ENCODE results near the gene SKAP1. TPM values are rescaled to one million over a fixed set of nuclear protein-coding genes. Genes with fewer than 3 reads are reported as not detected.

The SKAP1 gene
- total RNA-seq, 1 experiment from 2014 or later: 0.31 TPM

- intact Hi-C loops (cut with micrococcal nuclease; ENCODE audit: unreplicated experiment): loop anchor here (5.0 kb wide), 1 partner anchor 309 kb away; the partner anchor contains the start of gene HOXB8
- Histone ChIP-seq H3K9me2 (ENCODE audit: insufficient read depth) (no peaks in the 10 kb centered on the region; the same call in 1 of the 2 replicates), H3K27ac (no peak overlapping the region), H3F3A (ENCODE audit: insufficient read depth, low read depth) (no peaks in the 10 kb centered on the region), H3K9me3 (ENCODE audit: insufficient read depth, low read depth) (no peaks in the 10 kb centered on the region), H3K4me2 (no peak overlapping the region), H4K20me1 (ENCODE audit: insufficient read depth) (no peaks in the 10 kb centered on the region), H3K4me3 (no peak overlapping the region), H3K27me3 (ENCODE audit: insufficient read depth, low read depth) (no peaks in the 10 kb centered on the region), H3K36me3 (ENCODE audit: low read depth) (no peaks in the 10 kb centered on the region), H3K4me1 (replicated peaks; ENCODE audit: insufficient read depth) (no peaks in the 10 kb centered on the region), H3K79me2 (ENCODE audit: low read depth) (no peaks in the 10 kb centered on the region), H2AFZ (no peak overlapping the region)
- peak; percentile 41 to 65 for DNase-seq
- TF ChIP-seq CTCF (conservative IDR thresholded peaks at IDR 0.05): peak; percentile 91
- TF ChIP-seq EZH2 (IDR thresholded peaks at IDR 0.05; ENCODE audit: low read depth): no peak
- POLR2A ChIA-PET (ENCODE audit: unreplicated experiment): no interaction called here
- BruUV-seq (replicated peaks): no TSS peak
- CTCF ChIA-PET: interaction anchor here (0.6 to 1.0 kb wide), 7 partner anchors 13 to 722 kb away, joined by 3 to 8 read pairs (median 5); no protein-coding TSS in a partner anchor
Measured at GRCh38 chr17:48307814-48308411, 122.1 kb downstream of the SKAP1 start.

- Histone ChIP-seq H3F3A (ENCODE audit: insufficient read depth, low read depth) (no peaks in the 10 kb centered on the region), H3K9me3 (ENCODE audit: insufficient read depth, low read depth) (no peaks in the 10 kb centered on the region), H3K4me2 (no peak overlapping the region), H3K36me3 (ENCODE audit: low read depth) (no peaks in the 10 kb centered on the region), H2AFZ (no peak overlapping the region), H4K20me1 (ENCODE audit: insufficient read depth) (no peaks in the 10 kb centered on the region), H3K4me3 (no peak overlapping the region), H3K4me1 (replicated peaks; ENCODE audit: insufficient read depth) (no peaks in the 10 kb centered on the region), H3K9me2 (ENCODE audit: insufficient read depth) (no peaks in the 10 kb centered on the region; the same call in 1 of the 2 replicates), H3K79me2 (ENCODE audit: low read depth) (no peaks in the 10 kb centered on the region), H3K27me3 (ENCODE audit: insufficient read depth, low read depth) (no peaks in the 10 kb centered on the region), H3K27ac (no peak overlapping the region)
- ChIA-PET CTCF (interaction anchor here (0.6 kb wide), 1 partner anchor 273 kb away, joined by 6 read pairs; no protein-coding TSS in a partner anchor), POLR2A (ENCODE audit: unreplicated experiment) (no interaction called here)
- TF ChIP-seq CTCF (conservative IDR thresholded peaks at IDR 0.05) (no peak), EZH2 (IDR thresholded peaks at IDR 0.05; ENCODE audit: low read depth) (no peak)
- intact Hi-C loops (cut with micrococcal nuclease; ENCODE audit: unreplicated experiment): loop anchor here (5.0 kb wide), 1 partner anchor 310 kb away; the partner anchor contains the start of gene HOXB8
- BruUV-seq (replicated peaks): no TSS peak
- no peak for DNase-seq
Measured at GRCh38 chr17:48307255-48307654, 122.8 kb downstream of the SKAP1 start.

- ChIA-PET CTCF (interaction anchor here (0.6 kb wide), 1 partner anchor 303 kb away, joined by 3 read pairs; no protein-coding TSS in a partner anchor), POLR2A (ENCODE audit: unreplicated experiment) (interaction anchor here (0.5 kb wide), 1 partner anchor 236 kb away, joined by 5 read pairs; no protein-coding TSS in a partner anchor)
- Histone ChIP-seq H3K27ac (no peak overlapping the region), H3K36me3 (ENCODE audit: low read depth) (no peaks in the 10 kb centered on the region), H2AFZ (no peak overlapping the region), H3F3A (ENCODE audit: insufficient read depth, low read depth) (no peaks in the 10 kb centered on the region), H3K4me2 (no peak overlapping the region), H3K4me1 (replicated peaks; ENCODE audit: insufficient read depth) (peaks cover 8% of the 10 kb centered on the region), H3K27me3 (ENCODE audit: insufficient read depth, low read depth) (no peaks in the 10 kb centered on the region), H3K9me3 (ENCODE audit: insufficient read depth, low read depth) (no peaks in the 10 kb centered on the region), H3K79me2 (ENCODE audit: low read depth) (no peaks in the 10 kb centered on the region), H3K4me3 (no peak overlapping the region), H4K20me1 (ENCODE audit: insufficient read depth) (no peaks in the 10 kb centered on the region), H3K9me2 (ENCODE audit: insufficient read depth) (no peaks in the 10 kb centered on the region; the same call in 1 of the 2 replicates)
- TF ChIP-seq EZH2 (IDR thresholded peaks at IDR 0.05; ENCODE audit: low read depth) (no peak), CTCF (conservative IDR thresholded peaks at IDR 0.05) (no peak)
- DNase-seq: no peak
- BruUV-seq (replicated peaks): no TSS peak
- intact Hi-C loops (cut with micrococcal nuclease; ENCODE audit: unreplicated experiment): no loop called here
Measured at GRCh38 chr17:48301002-48301401, 129.0 kb downstream of the SKAP1 start.
